Measurements from ENCODE around the gene CSH1. TPM values are rescaled to one million over a fixed set of nuclear protein-coding genes. Genes with fewer than 3 reads are reported as not detected.
"Not testable (repeated sequence)": the region's sequence is repeated elsewhere in the genome, so short reads cannot be mapped to it uniquely, and the experiment has no call there.

CSH1 gene
- total RNA-seq, 2 donors from 2014 or later = not detected

GRCh38 chr17:63920779-63921178 is 24.4 kb upstream of the CSH1 start:
- not testable (repeated sequence) for H3K9me3 Mint-ChIP-seq; ATAC-seq; H3K27me3 Mint-ChIP-seq; H3K27ac Mint-ChIP-seq; H3K4me3 Mint-ChIP-seq; H3K36me3 Mint-ChIP-seq; H3K4me1 Mint-ChIP-seq (ENCODE audit: low read depth in 2 of 2)
- peak; percentile 38 for DNase-seq (ENCODE audit: low spot score)

- not testable (repeated sequence) for H3K27ac Mint-ChIP-seq, ATAC-seq, H3K36me3 Mint-ChIP-seq
These were observed 23.7 kb upstream of the CSH1 start for GRCh38 chr17:63920050-63920449.

GRCh38 chr17:63919311-63919723 is 22.9 kb upstream of the CSH1 start:
- ATAC-seq (peak; percentile 89 to 91), DNase-seq (ENCODE audit: low spot score) (peak; percentile 77)
- Mint-ChIP-seq H3K27me3 (peaks cover 0 to 4% of the 10 kb centered on the region in 2 donors), H3K4me1 (ENCODE audit: low read depth in 2 of 2) (peaks cover 6 to 9% of the 10 kb centered on the region in 2 donors), H3K36me3 (no peaks in the 10 kb centered on the region), H3K4me3 (no peak overlapping the region), H3K9me3 (no peaks in the 10 kb centered on the region), H3K27ac (peak overlapping the region in 1 of 2 donors; percentile 85)

More at GRCh38 chr17:63920050-63920449, 23.7 kb upstream of the CSH1 start:
- not testable (repeated sequence) for H3K9me3 Mint-ChIP-seq; H3K4me3 Mint-ChIP-seq; DNase-seq (ENCODE audit: low spot score); H3K27me3 Mint-ChIP-seq; H3K4me1 Mint-ChIP-seq (ENCODE audit: low read depth in 2 of 2)

GRCh38 chr17:63918789-63919305 is 22.5 kb upstream of the CSH1 start, which contains the start of gene GH1:
GH1 (minus strand) TSS chr17:63918839; CDS start chr17:63918776, 63 bp downstream.
- not testable (repeated sequence) for H3K36me3 Mint-ChIP-seq; ATAC-seq; H3K4me3 Mint-ChIP-seq; H3K27me3 Mint-ChIP-seq; DNase-seq (ENCODE audit: low spot score); H3K9me3 Mint-ChIP-seq; H3K4me1 Mint-ChIP-seq (ENCODE audit: low read depth in 2 of 2)
- H3K27ac Mint-ChIP-seq = peak within 1 kb of the TSS in 1 of 2 donors; percentile 85

- no peaks in the 10 kb centered on the region for H3K9me3 Mint-ChIP-seq
- ATAC-seq (no peak), DNase-seq (ENCODE audit: low spot score) (no peak)
- H3K36me3 Mint-ChIP-seq = no peaks in the 10 kb centered on the region
- no peak overlapping the region for H3K4me3 Mint-ChIP-seq
- H3K27ac Mint-ChIP-seq = no peak overlapping the region
- peaks cover 0 to 4% of the 10 kb centered on the region in 2 donors for H3K27me3 Mint-ChIP-seq
- peaks cover 6 to 9% of the 10 kb centered on the region in 2 donors for H3K4me1 Mint-ChIP-seq (ENCODE audit: low read depth in 2 of 2)
These were observed 21.9 kb upstream of the CSH1 start for GRCh38 chr17:63918305-63918704.

- Mint-ChIP-seq H3K4me1 (ENCODE audit: low read depth in 2 of 2) (peaks cover 6 to 9% of the 10 kb centered on the region in 2 donors), H3K27ac (no peak overlapping the region), H3K4me3 (no peak overlapping the region), H3K27me3 (peaks cover 0 to 4% of the 10 kb centered on the region in 2 donors), H3K36me3 (no peaks in the 10 kb centered on the region), H3K9me3 (no peaks in the 10 kb centered on the region)
- ATAC-seq = no peak
- no peak for DNase-seq (ENCODE audit: low spot score)
These were observed 21.3 kb upstream of the CSH1 start for GRCh38 chr17:63917646-63918045.

- H3K27me3 Mint-ChIP-seq; H3K27ac Mint-ChIP-seq; ATAC-seq; H3K4me3 Mint-ChIP-seq; H3K9me3 Mint-ChIP-seq; H3K4me1 Mint-ChIP-seq (ENCODE audit: low read depth in 2 of 2); H3K36me3 Mint-ChIP-seq; DNase-seq (ENCODE audit: low spot score): not testable (repeated sequence)
These were observed 20.8 kb upstream of the CSH1 start for GRCh38 chr17:63917206-63917605.

GRCh38 chr17:63916566-63917185 is 20.3 kb upstream of the CSH1 start:
- DNase-seq (ENCODE audit: low spot score) = no peak

GRCh38 chr17:63915753-63916152 is 19.4 kb upstream of the CSH1 start:
- peaks cover 10 to 12% of the 10 kb centered on the region in 2 donors for H3K4me1 Mint-ChIP-seq (ENCODE audit: low read depth in 2 of 2)
- not testable (repeated sequence) for H3K27ac Mint-ChIP-seq; H3K4me3 Mint-ChIP-seq; ATAC-seq; H3K9me3 Mint-ChIP-seq; H3K27me3 Mint-ChIP-seq; DNase-seq (ENCODE audit: low spot score); H3K36me3 Mint-ChIP-seq

More at GRCh38 chr17:63916566-63917185, 20.3 kb upstream of the CSH1 start:
- H3K4me3 Mint-ChIP-seq = no peak overlapping the region
- no peak for ATAC-seq
- peaks cover 6 to 9% of the 10 kb centered on the region in 2 donors for H3K4me1 Mint-ChIP-seq (ENCODE audit: low read depth in 2 of 2)
- peaks cover 0 to 4% of the 10 kb centered on the region in 2 donors for H3K27me3 Mint-ChIP-seq
- H3K27ac Mint-ChIP-seq = no peak overlapping the region
- H3K9me3 Mint-ChIP-seq = no peaks in the 10 kb centered on the region
- H3K36me3 Mint-ChIP-seq = no peaks in the 10 kb centered on the region

GRCh38 chr17:63914471-63914870 is 18.1 kb upstream of the CSH1 start:
- Mint-ChIP-seq H3K36me3 (no peaks in the 10 kb centered on the region), H3K4me1 (ENCODE audit: low read depth in 2 of 2) (peaks cover 8 to 9% of the 10 kb centered on the region in 2 donors), H3K9me3 (no peaks in the 10 kb centered on the region), H3K4me3 (no peak overlapping the region), H3K27me3 (peaks cover 0 to 4% of the 10 kb centered on the region in 2 donors), H3K27ac (no peak overlapping the region)
- DNase-seq (ENCODE audit: low spot score) (no peak), ATAC-seq (no peak)

- H3K9me3 Mint-ChIP-seq = no peaks in the 10 kb centered on the region
- H3K36me3 Mint-ChIP-seq = no peaks in the 10 kb centered on the region
- H3K27ac Mint-ChIP-seq = no peak overlapping the region
- H3K4me3 Mint-ChIP-seq = no peak overlapping the region
- H3K4me1 Mint-ChIP-seq (ENCODE audit: low read depth in 2 of 2) = peaks cover 2 to 4% of the 10 kb centered on the region in 2 donors
- peak; percentile 66 to 78 for ATAC-seq
- no peak for DNase-seq (ENCODE audit: low spot score)
- peaks cover 0 to 4% of the 10 kb centered on the region in 2 donors for H3K27me3 Mint-ChIP-seq
These were observed 15.3 kb upstream of the CSH1 start for GRCh38 chr17:63911657-63912100.

- Mint-ChIP-seq H3K36me3 (no peaks in the 10 kb centered on the region), H3K4me3 (no peak within 1 kb of the TSS), H3K27ac (no peak within 1 kb of the TSS), H3K27me3 (peaks cover 0 to 4% of the 10 kb centered on the region in 2 donors), H3K4me1 (ENCODE audit: low read depth in 2 of 2) (peaks cover 2 to 4% of the 10 kb centered on the region in 2 donors), H3K9me3 (no peaks in the 10 kb centered on the region)
- no peak for ATAC-seq
- DNase-seq (ENCODE audit: low spot score) = no peak
These were observed 14.8 kb upstream of the CSH1 start, which contains the start of gene CSHL1 for GRCh38 chr17:63911041-63911635. CSHL1 (minus strand) TSS chr17:63911258; CDS start chr17:63911196, 62 bp downstream.

GRCh38 chr17:63910096-63910495 is 13.7 kb upstream of the CSH1 start:
- Mint-ChIP-seq H3K27me3 (peaks cover 0 to 4% of the 10 kb centered on the region in 2 donors), H3K4me3 (no peak overlapping the region), H3K9me3 (no peaks in the 10 kb centered on the region), H3K27ac (no peak overlapping the region), H3K4me1 (ENCODE audit: low read depth in 2 of 2) (peaks cover 2 to 4% of the 10 kb centered on the region in 2 donors), H3K36me3 (no peaks in the 10 kb centered on the region)
- ATAC-seq (no peak), DNase-seq (ENCODE audit: low spot score) (no peak)

GRCh38 chr17:63909586-63909985 is 13.2 kb upstream of the CSH1 start:
- ATAC-seq; DNase-seq (ENCODE audit: low spot score); H3K27me3 Mint-ChIP-seq; H3K9me3 Mint-ChIP-seq; H3K4me3 Mint-ChIP-seq; H3K36me3 Mint-ChIP-seq; H3K27ac Mint-ChIP-seq; H3K4me1 Mint-ChIP-seq (ENCODE audit: low read depth in 2 of 2): not testable (repeated sequence)

Data from natural killer cell treated with Interleukin-12 subunit alpha and Interleukin-12 subunit beta and Interleukin-15 and Interleukin-18, amount 100 ng/mL, for 72 hours (primary cell).